HG02870 (cell line): ENCODE measurements around the gene PLEKHG7.

Source experiments
- ATAC-seq: cut with Tn5 transposase; IDR thresholded peaks from one replicate; pipeline ENCODE4 v1.9.1; 2021; ENCODE audit warnings: mild to moderate bottlenecking, moderate library complexity; ENCODE audit not compliant: unreplicated experiment

PLEKHG7 gene

GRCh38 chr12:92707926-92708325 lies 5.1 kb downstream of the PLEKHG7 start:
- ATAC-seq = no peak

GRCh38 chr12:92715625-92716024 lies 12.8 kb downstream of the PLEKHG7 start:
- no peak for ATAC-seq

DNA sequence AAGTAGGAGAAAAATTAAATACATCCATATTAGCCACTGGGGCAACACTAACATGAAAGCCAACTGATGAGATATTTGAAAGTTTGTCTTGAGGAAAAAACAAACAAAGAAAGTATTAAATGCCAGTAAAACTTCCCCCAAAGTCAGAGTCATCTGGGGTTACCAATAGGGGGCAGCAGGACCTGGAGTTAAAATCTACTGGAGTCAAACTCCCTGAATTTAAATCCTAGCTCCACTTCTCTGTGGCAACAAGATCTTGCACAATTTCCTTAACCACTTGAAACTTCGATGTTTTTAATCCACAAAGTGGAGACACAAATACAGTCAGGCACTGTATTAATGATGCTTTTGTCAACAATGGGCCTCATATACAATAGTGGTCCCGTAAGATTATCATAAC lies 14.4 kb downstream of the PLEKHG7 start:
- ATAC-seq = no peak

DNA sequence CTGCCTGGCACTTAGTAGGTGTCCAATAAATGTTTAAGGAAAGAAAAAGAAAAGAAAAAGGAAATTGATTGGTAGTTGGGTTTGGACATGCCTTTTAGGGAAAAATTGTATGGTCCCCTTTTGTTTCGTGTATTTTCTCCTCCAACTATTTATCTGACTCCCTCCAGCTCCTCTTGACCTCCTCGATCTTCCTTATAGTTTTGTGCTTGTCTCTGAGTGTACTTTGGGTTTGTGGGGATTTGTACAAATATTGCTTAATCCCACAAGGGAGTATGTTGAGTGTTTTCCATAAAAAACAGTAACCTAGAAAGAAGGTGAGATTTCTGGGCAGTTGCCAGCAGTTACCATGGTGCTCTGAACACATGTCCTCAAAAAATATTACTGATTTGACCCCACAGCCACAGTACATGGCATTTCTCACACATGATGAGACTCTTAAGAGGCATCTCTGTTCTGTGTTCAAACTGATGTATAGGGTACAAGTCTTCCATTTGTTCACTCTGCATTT lies 15.7 kb downstream of the PLEKHG7 start:
- no peak for ATAC-seq

DNA sequence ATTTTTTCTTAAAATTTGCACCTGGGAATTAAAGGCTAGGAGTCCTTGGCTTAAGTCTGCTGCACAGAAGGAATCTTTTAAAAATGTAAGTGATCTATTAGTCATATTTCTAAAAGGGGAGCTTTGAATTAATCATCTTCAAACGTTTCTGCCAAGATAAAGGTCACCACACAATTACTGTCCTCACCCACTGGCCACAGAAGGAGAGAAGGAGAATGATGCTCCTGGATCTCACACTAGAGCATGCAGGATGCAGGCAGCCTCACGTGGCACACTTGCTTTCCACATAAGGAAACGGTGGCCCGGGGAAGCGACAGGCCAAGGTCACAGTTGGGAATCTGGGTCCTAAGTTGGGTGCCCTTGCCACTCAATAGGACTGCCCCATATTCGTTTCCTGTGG lies 16.9 kb downstream of the PLEKHG7 start:
- no peak for ATAC-seq

DNA sequence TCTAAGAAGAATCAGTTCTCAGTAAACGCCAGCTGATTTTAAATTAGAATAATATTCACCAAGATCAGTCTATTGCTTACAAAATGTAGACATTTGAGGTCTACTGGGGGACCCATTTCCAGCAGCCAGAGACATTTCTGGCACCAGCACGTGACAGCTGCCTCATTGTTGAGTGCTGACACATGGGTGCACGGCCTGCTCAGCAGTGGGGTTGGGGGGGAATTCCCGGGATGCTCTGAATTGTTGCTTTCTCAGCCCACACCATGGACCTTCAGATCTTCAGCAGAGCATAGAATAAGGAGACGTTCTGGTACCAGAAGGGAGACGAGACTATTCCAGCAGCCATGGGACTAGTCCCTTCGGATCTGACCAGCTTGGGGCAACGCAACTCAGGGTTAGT lies 18.3 kb downstream of the PLEKHG7 start:
- ATAC-seq = no peak

GRCh38 chr12:92721656-92722055 lies 18.9 kb downstream of the PLEKHG7 start:
- no peak for ATAC-seq

DNA sequence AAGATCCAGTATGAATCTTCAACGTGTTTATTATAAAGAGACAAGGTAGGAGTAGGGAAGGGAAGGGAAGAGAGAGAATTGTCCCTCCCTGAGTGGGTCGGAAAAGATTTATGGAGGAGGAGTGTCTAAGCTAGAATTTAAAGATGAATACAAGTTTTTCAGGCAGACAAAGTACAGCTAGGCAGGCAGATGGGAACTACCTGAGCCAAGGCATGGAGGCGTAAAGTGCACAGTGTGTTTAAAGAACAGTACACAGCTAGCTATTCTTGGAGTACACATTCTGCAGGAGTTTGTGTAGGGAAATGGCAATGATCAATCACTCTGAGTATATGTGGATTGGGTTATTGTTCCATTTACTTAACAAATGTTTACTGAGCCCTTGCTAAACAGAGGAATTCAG lies 20.1 kb downstream of the PLEKHG7 start:
- ATAC-seq = no peak

DNA sequence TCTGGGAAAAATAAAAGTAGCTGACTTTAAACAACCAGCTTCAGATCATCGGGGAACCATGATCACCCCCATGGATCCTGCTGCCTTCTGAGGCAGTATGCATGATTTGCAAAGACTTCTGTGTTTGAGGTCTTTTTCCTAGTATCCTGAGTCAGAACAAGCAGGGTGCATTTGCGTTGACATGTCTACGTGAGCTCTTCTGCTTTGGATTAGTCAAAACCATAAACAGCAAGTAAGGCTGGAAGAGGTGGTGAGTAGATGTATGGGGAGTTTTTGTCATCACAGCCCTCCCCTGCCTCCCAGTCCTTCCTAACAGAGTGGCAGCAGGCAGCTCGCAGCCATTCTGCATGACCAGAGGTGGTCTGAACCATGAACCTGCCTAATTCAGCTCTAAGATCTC lies 24.1 kb downstream of the PLEKHG7 start:
- ATAC-seq = no peak

- no peak for ATAC-seq
These were observed 27.1 kb downstream of the PLEKHG7 start for GRCh38 chr12:92729773-92730305.

DNA sequence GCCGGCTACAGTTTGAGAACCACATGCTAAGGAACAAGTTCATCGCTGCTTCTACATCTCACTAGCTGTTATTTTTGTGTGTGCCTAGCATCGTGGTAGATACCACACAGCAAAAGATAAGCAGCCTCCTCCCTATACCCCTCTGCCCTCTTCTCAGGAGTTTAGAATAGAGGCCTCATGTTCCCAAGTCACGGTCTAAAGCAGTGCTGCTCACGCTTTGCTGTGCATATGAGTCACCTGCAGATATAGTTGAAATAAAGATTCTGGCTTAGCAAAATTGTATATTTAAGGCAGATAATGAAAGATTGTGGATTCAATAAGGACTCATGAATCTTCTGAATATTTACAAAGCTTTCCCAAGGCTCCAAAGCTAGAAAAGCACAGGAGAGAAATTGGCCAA lies 28.0 kb downstream of the PLEKHG7 start:
- ATAC-seq = no peak

GRCh38 chr12:92732216-92732615 lies 29.4 kb downstream of the PLEKHG7 start:
- ATAC-seq = no peak

DNA sequence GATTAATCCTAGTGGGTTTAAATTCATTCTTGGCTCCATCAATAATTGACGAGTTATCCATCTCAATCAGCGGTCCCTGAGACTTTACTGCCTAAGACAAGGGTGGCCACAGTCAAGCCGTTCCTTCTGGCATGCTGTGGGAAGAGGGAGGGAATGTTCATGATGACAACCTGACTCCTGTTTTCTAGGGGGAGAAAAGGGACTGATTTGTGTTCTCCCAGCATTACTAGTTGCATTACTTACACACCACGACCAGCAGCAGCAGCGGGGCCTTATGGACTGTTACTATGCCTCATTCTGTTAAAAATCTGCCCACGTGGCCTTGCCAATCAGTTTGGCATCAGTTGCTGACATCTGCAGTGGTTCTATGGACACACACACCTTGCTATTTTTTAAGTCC lies 29.9 kb downstream of the PLEKHG7 start:
- no peak for ATAC-seq

DNA sequence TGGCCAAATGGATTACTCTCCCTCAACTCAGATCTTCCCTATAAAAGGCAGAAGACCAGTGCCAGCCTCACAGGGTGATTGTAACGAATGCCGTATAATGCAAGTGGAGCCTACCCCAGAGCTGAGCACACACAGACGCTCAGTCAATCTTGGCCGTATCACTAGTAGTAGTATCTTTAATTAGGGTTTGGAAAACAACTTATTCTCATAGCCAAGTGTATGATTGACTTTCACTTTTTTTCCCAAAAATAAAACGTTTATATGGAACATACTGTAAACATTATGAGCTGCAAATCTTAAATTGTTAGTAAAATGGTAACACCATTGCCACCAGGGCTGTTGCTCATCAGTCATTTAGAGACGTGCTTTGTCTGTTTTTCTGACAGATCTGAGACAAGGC lies 30.4 kb downstream of the PLEKHG7 start:
- no peak for ATAC-seq

DNA sequence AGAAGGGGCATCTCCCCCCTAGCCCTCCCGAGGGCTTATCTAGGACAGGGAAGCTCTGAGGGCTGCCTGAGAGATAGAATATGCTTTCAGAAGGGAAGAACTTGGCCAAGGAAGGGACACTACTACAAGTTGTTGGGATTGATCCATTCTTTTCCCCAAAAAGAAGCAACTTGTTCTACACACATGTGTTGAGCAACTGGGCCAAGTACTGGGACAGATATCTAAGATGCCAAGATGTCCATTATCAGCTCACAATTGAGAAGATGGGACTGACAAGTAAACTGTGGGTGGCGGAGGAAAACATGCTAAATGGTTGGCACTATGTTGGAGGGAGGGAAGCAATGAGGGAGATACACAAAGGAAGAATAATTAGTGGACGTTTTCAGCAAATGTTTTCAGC lies 30.9 kb downstream of the PLEKHG7 start:
- no peak for ATAC-seq

- no peak for ATAC-seq
These were observed 32.4 kb downstream of the PLEKHG7 start for GRCh38 chr12:92735131-92735721.

DNA sequence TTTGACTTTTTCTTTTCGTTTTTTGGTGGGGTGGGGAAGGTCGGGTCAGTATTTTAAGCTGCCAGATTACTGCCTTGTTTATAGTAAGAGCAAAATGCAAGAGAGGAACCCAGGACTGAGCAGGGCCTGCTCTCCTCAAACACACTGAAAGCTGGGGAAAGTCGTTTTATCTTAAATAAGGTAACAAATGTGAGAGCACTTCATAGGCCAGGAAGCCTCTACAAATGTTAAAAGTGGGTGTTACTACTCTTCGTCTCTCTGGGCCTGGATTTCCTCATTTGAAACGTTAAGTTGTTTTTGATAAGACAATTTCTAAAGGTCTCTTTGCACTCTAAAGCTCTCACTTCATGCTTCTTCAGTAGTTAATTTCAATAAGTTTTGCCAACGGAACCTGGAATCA lies 33.8 kb downstream of the PLEKHG7 start:
- ATAC-seq = no peak

DNA sequence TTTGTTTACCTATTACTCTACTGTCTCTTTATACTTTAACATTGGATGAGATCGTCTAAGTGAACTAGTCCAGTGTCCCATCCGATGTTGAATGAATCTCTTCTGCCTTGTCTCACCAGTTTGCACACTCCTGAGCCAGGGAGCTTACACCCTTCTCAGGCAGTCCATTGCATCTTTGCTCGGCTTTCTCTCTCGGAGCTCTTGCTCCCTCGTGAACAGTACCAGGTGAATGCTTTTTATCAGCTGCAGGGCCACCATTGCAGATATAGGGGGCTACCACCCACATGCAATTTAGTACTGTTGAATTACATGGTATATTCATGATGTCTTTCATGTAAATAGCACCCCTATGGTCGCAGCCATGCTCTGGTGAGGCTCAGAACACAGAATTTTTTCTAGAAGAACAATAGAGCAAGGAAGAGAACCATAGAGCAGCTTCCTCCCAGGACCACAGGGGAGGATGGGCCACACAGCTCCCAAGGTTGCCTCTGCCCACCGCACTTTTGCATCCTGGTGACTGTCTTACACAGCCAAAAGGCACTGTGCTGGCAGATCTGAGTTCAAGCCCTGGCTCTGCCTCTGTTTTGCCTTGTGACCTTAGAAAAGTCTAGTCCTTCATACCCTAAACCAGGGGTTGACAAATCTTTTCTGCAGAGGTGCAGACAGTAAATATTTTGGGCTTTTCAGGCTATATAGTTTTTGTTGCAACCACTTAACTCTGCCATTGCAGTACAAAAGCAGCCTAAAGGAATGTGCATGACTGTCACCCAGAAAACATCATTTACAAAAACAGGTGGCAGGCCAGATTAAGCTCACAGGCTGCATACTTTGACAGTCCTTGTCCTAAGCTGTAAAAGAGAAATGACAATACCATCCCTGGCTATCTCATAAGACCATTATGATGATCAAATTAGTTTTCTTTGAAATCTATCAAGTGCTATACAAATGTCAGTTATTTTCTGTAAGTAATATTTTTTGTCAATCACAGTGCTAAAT lies 35.4 kb downstream of the PLEKHG7 start:
- no peak for ATAC-seq

DNA sequence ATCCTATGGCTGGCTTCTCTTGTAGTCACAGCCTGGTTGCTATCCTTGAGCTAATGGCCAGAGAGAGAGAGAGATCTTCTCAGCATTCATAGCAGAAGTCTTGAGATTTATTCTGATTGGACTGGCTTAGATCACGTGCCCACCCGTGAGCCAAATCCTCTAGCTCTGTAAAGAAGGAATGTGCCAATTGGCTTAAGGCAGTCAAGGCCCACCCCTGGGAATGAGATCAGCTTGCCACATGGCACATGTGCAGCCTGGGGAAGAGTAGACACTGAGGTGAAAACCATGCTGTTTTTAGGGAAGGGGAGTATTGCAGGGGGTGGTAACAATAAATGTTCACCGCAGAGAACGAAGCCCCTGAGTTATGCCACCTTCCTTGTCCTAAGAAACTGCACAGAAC lies 36.3 kb downstream of the PLEKHG7 start:
- ATAC-seq = no peak

DNA sequence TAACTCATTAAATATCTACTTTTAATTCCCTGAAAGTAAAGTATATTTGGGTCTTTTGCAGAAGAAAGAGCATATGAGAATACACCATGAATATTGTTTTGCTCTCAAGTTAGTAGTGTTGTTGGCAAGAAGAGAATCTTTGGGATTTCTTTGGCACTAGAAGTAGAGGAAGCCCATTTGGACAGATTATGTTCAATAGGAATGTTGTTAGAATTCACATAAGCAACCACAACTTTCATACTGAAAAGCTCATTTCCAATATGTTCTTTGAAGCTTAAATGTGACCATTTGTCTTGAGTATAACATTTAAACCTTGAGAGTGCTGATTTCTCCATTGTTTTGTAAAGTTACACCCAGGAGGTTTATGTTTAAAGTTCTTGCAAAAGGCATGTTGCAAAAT lies 37.6 kb downstream of the PLEKHG7 start:
- ATAC-seq = no peak

DNA sequence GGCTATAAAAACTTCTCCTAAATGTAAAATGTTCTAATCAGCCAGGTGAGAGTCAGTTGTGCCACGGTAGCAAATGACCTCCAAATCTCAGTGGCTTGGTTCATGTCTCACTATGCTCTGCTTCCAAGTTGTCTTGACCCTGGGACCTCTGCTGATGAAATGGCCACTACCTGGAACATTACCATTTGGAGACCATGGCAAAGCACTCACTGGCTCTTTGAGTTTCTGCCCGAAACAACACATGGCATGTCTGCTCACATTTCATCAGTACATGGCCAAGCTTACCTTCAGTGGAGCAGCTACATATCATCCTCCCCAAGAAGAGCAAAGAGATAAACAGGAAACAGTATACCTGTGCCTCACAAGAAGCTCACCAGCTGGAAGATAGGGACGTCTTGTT lies 40.2 kb downstream of the PLEKHG7 start:
- ATAC-seq = no peak
